HepG2 (cell line): ENCODE measurements around the gene DDIT4. TPM values are rescaled to one million over a fixed set of nuclear protein-coding genes. Genes with fewer than 3 reads are reported as not detected.

ENCODE experiments used
- AGO1 ChIP-seq: fragments of 200-400 bp; formaldehyde crosslinking; IDR thresholded peaks from 2 replicates; pipeline ENCODE4 v1.6.1; 2017; ENCODE audit warnings: mild to moderate bottlenecking, low read depth, low read length, moderate library complexity; ENCODE audit not compliant: poor library complexity, severe bottlenecking
- FOXK1 ChIP-seq: sonication (generic); formaldehyde crosslinking; IDR thresholded peaks from 2 replicates; pipeline ENCODE4 v1.4.0; 2020; ENCODE audit warnings: low read depth, missing genetic modification reagents, borderline replicate concordance
- KDM1A ChIP-seq: IDR thresholded peaks from 2 replicates; pipeline ENCODE4 v1.6.1; 2016; ENCODE audit warnings: missing compliant biosample characterization
- MAX ChIP-seq: IDR thresholded peaks from 2 replicates; pipeline ENCODE4 v1.6.1; 2012; ENCODE audit warnings: inconsistent platforms
- MAZ ChIP-seq, 2 experiments: sonication (generic) in 1 of 2; formaldehyde crosslinking in 1 of 2; IDR thresholded peaks; 2 replicates each; pipeline versions ENCODE4 v1.5.0 to v1.6.1; 2012 to 2020; ENCODE audit warnings: low read depth in 2 of 2, mild to moderate bottlenecking in 2 of 2, borderline replicate concordance in 1 of 2, improper control_type of control experiment in 1 of 2, low read length in 1 of 2, missing genetic modification reagents in 1 of 2, moderate library complexity in 1 of 2
- NCOA2 ChIP-seq: sonication (generic); formaldehyde crosslinking; IDR thresholded peaks from 2 replicates; pipeline ENCODE4 v1.8.0; 2022; ENCODE audit warnings: inconsistent platforms
- RCOR2 ChIP-seq: IDR thresholded peaks from 2 replicates; pipeline ENCODE4 v1.6.1; 2016; ENCODE audit warnings: missing biosample characterization, missing genetic modification reagents
- SALL1 ChIP-seq: sonication (generic); formaldehyde crosslinking; IDR thresholded peaks from 2 replicates; pipeline ENCODE4 v1.8.0; 2022; ENCODE audit warnings: mild to moderate bottlenecking, missing genetic modification reagents
- SETDB1 ChIP-seq: sonication (generic); formaldehyde crosslinking; IDR thresholded peaks from 2 replicates; pipeline ENCODE4 v1.5.1; 2020; ENCODE audit warnings: missing genetic modification reagents, mild to moderate bottlenecking, borderline replicate concordance
- SSRP1 ChIP-seq: IDR thresholded peaks from 2 replicates; pipeline ENCODE4 v1.6.1; 2016; ENCODE audit warnings: control low read depth
- TBP ChIP-seq: sonication (generic); formaldehyde crosslinking; IDR thresholded peaks from 2 replicates; pipeline ENCODE4 v1.5.0; 2020; ENCODE audit warnings: missing genetic modification reagents
- TFAP4 ChIP-seq: sonication (generic); IDR thresholded peaks from 2 replicates; pipeline ENCODE4 v1.6.1; 2016; ENCODE audit warnings: low read depth, borderline replicate concordance
- THAP11 ChIP-seq: IDR thresholded peaks from 2 replicates; pipeline ENCODE4 v1.6.1; 2016; ENCODE audit warnings: missing biosample characterization, missing genetic modification reagents
- ZBTB37 ChIP-seq: sonication (generic); formaldehyde crosslinking; IDR thresholded peaks from 2 replicates; pipeline ENCODE4 v1.4.0; 2020; ENCODE audit warnings: mild to moderate bottlenecking, missing genetic modification reagents
- ZFX ChIP-seq: sonication (generic); formaldehyde crosslinking; IDR thresholded peaks from 2 replicates; pipeline ENCODE4 v1.4.0; 2020; ENCODE audit warnings: mild to moderate bottlenecking, low read depth, missing genetic modification reagents, moderate library complexity
- ZNF235 ChIP-seq: sonication (generic); formaldehyde crosslinking; IDR thresholded peaks from 2 replicates; pipeline ENCODE4 v1.8.1; 2023; ENCODE audit warnings: mild to moderate bottlenecking, missing genetic modification reagents, borderline replicate concordance
- ZNF329 ChIP-seq: sonication (generic); formaldehyde crosslinking; IDR thresholded peaks from 2 replicates; pipeline ENCODE4 v1.9.0; 2021; ENCODE audit warnings: low read depth, mild to moderate bottlenecking, missing genetic modification reagents
- ZNF777 ChIP-seq: sonication (generic); formaldehyde crosslinking; IDR thresholded peaks from 2 replicates; pipeline ENCODE4 v1.4.0; 2020; ENCODE audit warnings: missing genetic modification reagents
- polyA plus RNA-seq, 8 experiments: library from polyadenylated mRNA; depleted of rRNA in 3 of 8; stranded (reverse) in 7 of 8; unstranded in 1 of 8; fragments of >200 nt; fragmentation: Illumina TruSeq in 4 of 8; extraction: Trizol in 4 of 8; gene quantifications; 2 replicates each; pipeline versions ENCODE4 v1.2.1 to v1.2.3, GENCODE V29; 2011 to 2016; ENCODE audit warnings: low read depth in 4 of 8, missing spikeins in 1 of 8, mixed read lengths in 1 of 8; ENCODE audit not compliant: insufficient read depth in 1 of 8
- total RNA-seq, 5 experiments: library from RNA; depleted of rRNA; stranded (reverse); fragments of >200 nt; fragmentation: Illumina TruSeq; extraction: Trizol; gene quantifications; 2 replicates each; pipeline ENCODE4 v1.2.3, GENCODE V29; 2016; ENCODE audit warnings: low read depth in 1 of 5
- TF ChIP-seq, protein P1 (sequence below): sonication (generic); formaldehyde crosslinking; IDR thresholded peaks from 2 replicates; pipeline ENCODE4 v1.4.0; 2020; ENCODE audit warnings: missing genetic modification reagents, mild to moderate bottlenecking, borderline replicate concordance

The DDIT4 gene
- total and polyA plus RNA-seq, 2 of the 13 experiments (the other 11 are each of a cell fraction or from before 2014, with no cell fraction given), result 35.6 to 40.7 TPM

DNA sequence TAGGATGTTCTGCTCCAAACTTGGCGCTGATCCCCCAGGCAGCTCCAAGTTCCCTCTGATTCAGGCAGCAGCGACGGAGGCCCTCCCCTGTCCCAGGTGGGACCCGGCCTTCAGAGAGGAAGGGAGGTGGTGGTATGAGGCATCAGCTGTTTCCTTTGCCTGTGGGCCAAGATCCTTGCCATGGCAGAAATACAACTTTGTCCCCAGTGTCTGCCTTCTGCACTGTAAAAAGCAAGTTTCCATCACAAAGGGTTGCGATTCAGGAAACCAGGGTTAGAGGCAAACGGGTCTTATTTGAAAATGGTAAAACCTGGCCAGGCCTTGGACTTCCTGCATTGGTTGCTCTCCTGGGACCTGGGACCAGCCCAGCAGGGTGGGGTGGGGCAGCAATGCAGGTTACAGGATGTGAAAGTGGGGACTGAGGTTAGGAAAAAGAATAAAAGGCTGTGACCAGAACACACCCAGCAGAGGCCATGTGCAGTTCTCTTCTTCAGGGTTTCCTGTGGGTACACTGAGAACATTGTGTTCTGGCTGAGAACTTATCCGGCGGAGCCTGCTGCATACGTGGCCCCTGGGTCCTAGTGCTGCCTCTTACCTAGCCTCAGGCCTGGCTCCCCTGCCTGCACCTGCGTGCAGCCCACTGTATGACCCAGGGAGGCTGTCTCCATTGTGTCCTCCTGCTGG lies 25.1 kb upstream of the DDIT4 start (continued):
- TF ChIP-seq FOXK1 (peak; percentile 18; the same call in 1 of the 2 replicates), TBP (peak; percentile 72; the same call in 1 of the 2 replicates), SALL1 (CRISPR knock-in tag) (peak; percentile 63), NCOA2 (CRISPR knock-in tag) (0 out of 2 replicates have a peak, but pooled peaks have one; percentile 27), ZBTB37 (CRISPR knock-in tag) (no peak), RCOR2 (CRISPR knock-in tag) (peak; percentile 35; the same call in 1 of the 2 replicates), SSRP1 (CRISPR knock-in tag) (peak; percentile 55; the same call in 1 of the 2 replicates), KDM1A (CRISPR knock-in tag) (peak; percentile 31; the same call in 1 of the 2 replicates), THAP11 (peak; percentile 39; the same call in 1 of the 2 replicates), ZFX (CRISPR knock-in tag) (peak; percentile 87; the same call in 1 of the 2 replicates), MAZ (IDR thresholded peaks at IDR 0.05; ENCODE audit: borderline replicate concordance, low read depth, low read length) (no peak), MAZ (CRISPR knock-in tag; IDR thresholded peaks at IDR 0.05; ENCODE audit: low read depth) (0 out of 2 replicates have a peak, but pooled peaks have one; percentile 22), TFAP4 (peak; percentile 93; the same call in 1 of the 2 replicates), MAX (peak; percentile 77), AGO1 (no peak), ZNF777 (CRISPR knock-in tag) (peak; percentile 20; the same call in 1 of the 2 replicates), SETDB1 (no peak), ZNF235 (no peak), ZNF329 (no peak)
- TF ChIP-seq, protein P1, sequence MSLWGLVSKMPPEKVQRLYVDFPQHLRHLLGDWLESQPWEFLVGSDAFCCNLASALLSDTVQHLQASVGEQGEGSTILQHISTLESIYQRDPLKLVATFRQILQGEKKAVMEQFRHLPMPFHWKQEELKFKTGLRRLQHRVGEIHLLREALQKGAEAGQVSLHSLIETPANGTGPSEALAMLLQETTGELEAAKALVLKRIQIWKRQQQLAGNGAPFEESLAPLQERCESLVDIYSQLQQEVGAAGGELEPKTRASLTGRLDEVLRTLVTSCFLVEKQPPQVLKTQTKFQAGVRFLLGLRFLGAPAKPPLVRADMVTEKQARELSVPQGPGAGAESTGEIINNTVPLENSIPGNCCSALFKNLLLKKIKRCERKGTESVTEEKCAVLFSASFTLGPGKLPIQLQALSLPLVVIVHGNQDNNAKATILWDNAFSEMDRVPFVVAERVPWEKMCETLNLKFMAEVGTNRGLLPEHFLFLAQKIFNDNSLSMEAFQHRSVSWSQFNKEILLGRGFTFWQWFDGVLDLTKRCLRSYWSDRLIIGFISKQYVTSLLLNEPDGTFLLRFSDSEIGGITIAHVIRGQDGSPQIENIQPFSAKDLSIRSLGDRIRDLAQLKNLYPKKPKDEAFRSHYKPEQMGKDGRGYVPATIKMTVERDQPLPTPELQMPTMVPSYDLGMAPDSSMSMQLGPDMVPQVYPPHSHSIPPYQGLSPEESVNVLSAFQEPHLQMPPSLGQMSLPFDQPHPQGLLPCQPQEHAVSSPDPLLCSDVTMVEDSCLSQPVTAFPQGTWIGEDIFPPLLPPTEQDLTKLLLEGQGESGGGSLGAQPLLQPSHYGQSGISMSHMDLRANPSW (CRISPR knock-in tag), result 0 out of 2 replicates have a peak, but pooled peaks have one; percentile 52
